ENCODE results near the gene THSD7A. TPM values are rescaled to one million over a fixed set of nuclear protein-coding genes. Genes with fewer than 3 reads are reported as not detected.

Gene THSD7A
- total RNA-seq, 1 donor from 2014 or later: 21.6 TPM

GRCh38 chr7:11410656-11411644 lies 421.0 kb downstream of the THSD7A start:
- DNase-seq (ENCODE audit: low spot score): no peak

- DNase-seq (ENCODE audit: low spot score): no peak
These were observed 427.6 kb downstream of the THSD7A start for GRCh38 chr7:11404355-11404754.

GRCh38 chr7:11403781-11404180 lies 428.2 kb downstream of the THSD7A start:
- no peak for DNase-seq (ENCODE audit: low spot score)

GRCh38 chr7:11394438-11394837 lies 437.6 kb downstream of the THSD7A start:
- DNase-seq (ENCODE audit: low spot score): no peak

- DNase-seq (ENCODE audit: low spot score): no peak
These were observed 452.4 kb downstream of the THSD7A start for GRCh38 chr7:11379641-11380040.

GRCh38 chr7:11376529-11376928 lies 455.5 kb downstream of the THSD7A start:
- no peak for DNase-seq (ENCODE audit: low spot score)

- DNase-seq (ENCODE audit: low spot score): no peak
These were observed 457.4 kb downstream of the THSD7A start for GRCh38 chr7:11374629-11375028.

- DNase-seq (ENCODE audit: low spot score): no peak
These were observed 458.4 kb downstream of the THSD7A start for GRCh38 chr7:11373546-11374142.

- DNase-seq (ENCODE audit: low spot score): no peak
These were observed 462.3 kb downstream of the THSD7A start for GRCh38 chr7:11369696-11370095.

- DNase-seq (ENCODE audit: low spot score): no peak
These were observed 465.9 kb downstream of the THSD7A start for GRCh38 chr7:11366118-11366517.

GRCh38 chr7:11358637-11359036 lies 473.4 kb downstream of the THSD7A start:
- no peak for DNase-seq (ENCODE audit: low spot score)

GRCh38 chr7:11355399-11356005 lies 476.5 kb downstream of the THSD7A start:
- no peak for DNase-seq (ENCODE audit: low spot score)

- no peak for DNase-seq (ENCODE audit: low spot score)
These were observed 485.7 kb downstream of the THSD7A start for GRCh38 chr7:11346302-11346701.

GRCh38 chr7:11345621-11346020 lies 486.4 kb downstream of the THSD7A start:
- no peak for DNase-seq (ENCODE audit: low spot score)

GRCh38 chr7:11343818-11344413 lies 488.1 kb downstream of the THSD7A start:
- no peak for DNase-seq (ENCODE audit: low spot score)

GRCh38 chr7:11343136-11343535 lies 488.9 kb downstream of the THSD7A start:
- DNase-seq (ENCODE audit: low spot score): no peak

GRCh38 chr7:11341285-11341944 lies 490.6 kb downstream of the THSD7A start:
- DNase-seq (ENCODE audit: low spot score): no peak

GRCh38 chr7:11336432-11336831 lies 495.6 kb downstream of the THSD7A start:
- no peak for DNase-seq (ENCODE audit: low spot score)

GRCh38 chr7:11335947-11336346 lies 496.1 kb downstream of the THSD7A start:
- no peak for DNase-seq (ENCODE audit: low spot score)

- no peak for DNase-seq (ENCODE audit: low spot score)
These were observed 499.2 kb downstream of the THSD7A start for GRCh38 chr7:11332865-11333228.

- DNase-seq (ENCODE audit: low spot score): no peak
These were observed 499.7 kb downstream of the THSD7A start for GRCh38 chr7:11332186-11332864.

Data from ureter (tissue), 1 donor.